ENCODE results near the gene LIN9.

The LIN9 gene

GRCh38 chr1:226302731-226303130 lies 6.2 kb downstream of the LIN9 start:
- in situ Hi-C loops (cut with MboI; ENCODE audit: low sequenced_read_pairs, unreplicated experiment) = no loop called here
- no peak for DNase-seq (ENCODE audit: low spot score)
- no peak for TF ChIP-seq CTCF (IDR thresholded peaks at IDR 0.05; ENCODE audit: borderline replicate concordance, control extremely low read depth, extremely low read depth, insufficient read depth, missing control alignments)

GRCh38 chr1:226296911-226297310 lies 12.1 kb downstream of the LIN9 start:
- in situ Hi-C loops (cut with MboI; ENCODE audit: low sequenced_read_pairs, unreplicated experiment) = no loop called here
- DNase-seq (ENCODE audit: low spot score) = no peak
- TF ChIP-seq CTCF (IDR thresholded peaks at IDR 0.05; ENCODE audit: borderline replicate concordance, control extremely low read depth, extremely low read depth, insufficient read depth, missing control alignments) = no peak

GRCh38 chr1:226293553-226293920 lies 15.4 kb downstream of the LIN9 start:
- DNase-seq (ENCODE audit: low spot score) = no peak

GRCh38 chr1:226292874-226293552 lies 16.0 kb downstream of the LIN9 start:
- TF ChIP-seq CTCF (IDR thresholded peaks at IDR 0.05; ENCODE audit: borderline replicate concordance, control extremely low read depth, extremely low read depth, insufficient read depth, missing control alignments) = no peak
- in situ Hi-C loops (cut with MboI; ENCODE audit: low sequenced_read_pairs, unreplicated experiment) = no loop called here
- DNase-seq (ENCODE audit: low spot score) = no peak

More at GRCh38 chr1:226293553-226293920, 15.4 kb downstream of the LIN9 start:
- no peak for TF ChIP-seq CTCF (IDR thresholded peaks at IDR 0.05; ENCODE audit: borderline replicate concordance, control extremely low read depth, extremely low read depth, insufficient read depth, missing control alignments)
- in situ Hi-C loops (cut with MboI; ENCODE audit: low sequenced_read_pairs, unreplicated experiment) = no loop called here

- no peak for DNase-seq (ENCODE audit: low spot score)
- in situ Hi-C loops (cut with MboI; ENCODE audit: low sequenced_read_pairs, unreplicated experiment) = no loop called here
- TF ChIP-seq CTCF (IDR thresholded peaks at IDR 0.05; ENCODE audit: borderline replicate concordance, control extremely low read depth, extremely low read depth, insufficient read depth, missing control alignments) = no peak
Observed at GRCh38 chr1:226287587-226287986, 21.4 kb downstream of the LIN9 start.

GRCh38 chr1:226281058-226281457 lies 27.9 kb downstream of the LIN9 start:
- no peak for DNase-seq (ENCODE audit: low spot score)
- no peak for TF ChIP-seq CTCF (IDR thresholded peaks at IDR 0.05; ENCODE audit: borderline replicate concordance, control extremely low read depth, extremely low read depth, insufficient read depth, missing control alignments)
- in situ Hi-C loops (cut with MboI; ENCODE audit: low sequenced_read_pairs, unreplicated experiment) = no loop called here

Measured in GM13976 (cell line).